NB4 (cell line): ENCODE results near the gene PIF1.
A peak's percentile ranks its signal among the peaks of the same experiment; 100 is the strongest.

Experiments
- DNase-seq: peaks from one replicate; pipeline ENCODE4 v3.0.0; 2010; ENCODE audit warnings: low read depth
- H3K4me3 ChIP-seq: one replicate; pipeline ENCODE4 v1.5.1; 2011; ENCODE audit warnings: mild to moderate bottlenecking, low read depth, low read length, moderate library complexity
- MYC ChIP-seq: IDR thresholded peaks from 2 replicates; pipeline ENCODE4 v1.6.1; 2011; ENCODE audit warnings: low read depth, low read length
- POLR2A ChIP-seq: IDR thresholded peaks from 2 replicates; pipeline ENCODE4 v1.6.1; 2011; ENCODE audit warnings: mild to moderate bottlenecking; ENCODE audit not compliant: insufficient read length; ENCODE audit errors: extremely low read depth
- TF ChIP-seq, protein P1 (sequence below): IDR thresholded peaks from 2 replicates; pipeline ENCODE4 v1.6.1; 2011; ENCODE audit warnings: low read depth, low read length
- TF ChIP-seq, protein P2 (sequence below): IDR thresholded peaks from one replicate; pipeline ENCODE4 v1.5.1; 2012; ENCODE audit warnings: low read depth, low read length

PIF1 gene

GRCh38 chr15:64775551-64776401, 49.7 kb downstream of the PIF1 start, which contains the start of gene RBPMS2:
Gene RBPMS2 (minus strand): TSS chr15:64775589. CDS start chr15:64775319, 270 bp downstream.
- peak; percentile 15 for DNase-seq
- no peak within 1 kb of the TSS for H3K4me3 ChIP-seq
- TF ChIP-seq POLR2A (no peak), MYC (no peak)
- TF ChIP-seq, protein P1, sequence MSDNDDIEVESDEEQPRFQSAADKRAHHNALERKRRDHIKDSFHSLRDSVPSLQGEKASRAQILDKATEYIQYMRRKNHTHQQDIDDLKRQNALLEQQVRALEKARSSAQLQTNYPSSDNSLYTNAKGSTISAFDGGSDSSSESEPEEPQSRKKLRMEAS: no peak
- TF ChIP-seq, protein P2, sequence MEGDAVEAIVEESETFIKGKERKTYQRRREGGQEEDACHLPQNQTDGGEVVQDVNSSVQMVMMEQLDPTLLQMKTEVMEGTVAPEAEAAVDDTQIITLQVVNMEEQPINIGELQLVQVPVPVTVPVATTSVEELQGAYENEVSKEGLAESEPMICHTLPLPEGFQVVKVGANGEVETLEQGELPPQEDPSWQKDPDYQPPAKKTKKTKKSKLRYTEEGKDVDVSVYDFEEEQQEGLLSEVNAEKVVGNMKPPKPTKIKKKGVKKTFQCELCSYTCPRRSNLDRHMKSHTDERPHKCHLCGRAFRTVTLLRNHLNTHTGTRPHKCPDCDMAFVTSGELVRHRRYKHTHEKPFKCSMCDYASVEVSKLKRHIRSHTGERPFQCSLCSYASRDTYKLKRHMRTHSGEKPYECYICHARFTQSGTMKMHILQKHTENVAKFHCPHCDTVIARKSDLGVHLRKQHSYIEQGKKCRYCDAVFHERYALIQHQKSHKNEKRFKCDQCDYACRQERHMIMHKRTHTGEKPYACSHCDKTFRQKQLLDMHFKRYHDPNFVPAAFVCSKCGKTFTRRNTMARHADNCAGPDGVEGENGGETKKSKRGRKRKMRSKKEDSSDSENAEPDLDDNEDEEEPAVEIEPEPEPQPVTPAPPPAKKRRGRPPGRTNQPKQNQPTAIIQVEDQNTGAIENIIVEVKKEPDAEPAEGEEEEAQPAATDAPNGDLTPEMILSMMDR: no peak

- no peak overlapping the region for H3K4me3 ChIP-seq
- no peak for DNase-seq
- no peak for TF ChIP-seq MYC
- TF ChIP-seq, protein P2: no peak
Measured at GRCh38 chr15:64774629-64775493, 50.6 kb downstream of the PIF1 start.

- no peak overlapping the region for H3K4me3 ChIP-seq
Measured at GRCh38 chr15:64774037-64774628, 51.3 kb downstream of the PIF1 start.

GRCh38 chr15:64773606-64774005, 51.8 kb downstream of the PIF1 start:
- no peak overlapping the region for H3K4me3 ChIP-seq
- no peak for DNase-seq
- TF ChIP-seq, protein P2: no peak
- TF ChIP-seq POLR2A: no peak
- TF ChIP-seq, protein P1: no peak
- TF ChIP-seq MYC: no peak

More at GRCh38 chr15:64774037-64774628, 51.3 kb downstream of the PIF1 start:
- no peak for DNase-seq
- TF ChIP-seq, protein P2: no peak
- TF ChIP-seq, protein P1: no peak
- TF ChIP-seq POLR2A (no peak), MYC (no peak)

- TF ChIP-seq POLR2A (no peak), MYC (no peak)
- TF ChIP-seq, protein P2: no peak
- TF ChIP-seq, protein P1: no peak
- no peak for DNase-seq
- H3K4me3 ChIP-seq: no peak overlapping the region
Measured at GRCh38 chr15:64772964-64773363, 52.5 kb downstream of the PIF1 start.
